Lower leg skin (tissue), 3 donors: Measurements from ENCODE around the gene TRPM2.

Source experiments
- CTCF ChIP-seq, 3 donors: fragments of 450-650 bp; IDR thresholded peaks; one replicate each; pipeline ENCODE4 v1.5.1; 2016; ENCODE audit warnings: antibody characterized with exemption in 3 of 3, mild to moderate bottlenecking in 3 of 3, moderate library complexity in 2 of 3
- POLR2A ChIP-seq, 2 donors: fragments of 450-650 bp; IDR thresholded peaks; one replicate each; pipeline ENCODE4 v1.6.1; 2016 to 2017; ENCODE audit warnings: antibody characterized with exemption in 2 of 2, mild to moderate bottlenecking in 1 of 2, moderate library complexity in 1 of 2

- TF ChIP-seq CTCF (IDR thresholded peaks at IDR 0.05) (no peak), POLR2A (IDR thresholded peaks at IDR 0.05) (no peak)
These were observed 107.0 kb downstream of the TRPM2 start for GRCh38 chr21:44460441-44460755.
